NCI-H82 treated with DMSO at 0.1 percent for 48 hours (cell line): ENCODE measurements around the gene MCC.
A peak's percentile ranks its signal among the peaks of the same experiment; 100 is the strongest.

Source experiments
- DNase-seq: peaks from one replicate; lab custom pipeline; 2025; ENCODE audit not compliant: unreplicated experiment; lab: John Stamatoyannopoulos, UW

MCC gene

GRCh38 chr5:113226116-113226736, 262.0 kb downstream of the MCC start:
- no peak for DNase-seq

DNA sequence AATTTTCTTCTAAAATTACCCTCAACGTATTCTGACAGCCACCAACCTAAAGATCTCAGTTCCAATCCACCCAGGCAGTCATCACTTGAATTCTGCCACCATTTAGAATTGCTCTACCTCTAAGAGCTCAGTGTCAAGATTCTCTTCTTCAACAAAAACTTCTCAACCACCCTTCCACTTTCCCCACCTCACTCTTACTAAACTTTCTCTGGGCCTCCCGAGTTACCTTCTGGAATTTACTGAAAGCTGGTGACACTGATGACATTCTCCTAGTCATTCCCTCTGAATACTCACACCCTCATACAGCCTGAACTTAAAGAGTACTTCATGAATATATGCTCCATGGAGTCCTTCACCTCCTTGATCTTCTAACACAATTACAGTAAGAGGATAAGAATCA, 263.0 kb downstream of the MCC start:
- peak; percentile 30 for DNase-seq

DNA sequence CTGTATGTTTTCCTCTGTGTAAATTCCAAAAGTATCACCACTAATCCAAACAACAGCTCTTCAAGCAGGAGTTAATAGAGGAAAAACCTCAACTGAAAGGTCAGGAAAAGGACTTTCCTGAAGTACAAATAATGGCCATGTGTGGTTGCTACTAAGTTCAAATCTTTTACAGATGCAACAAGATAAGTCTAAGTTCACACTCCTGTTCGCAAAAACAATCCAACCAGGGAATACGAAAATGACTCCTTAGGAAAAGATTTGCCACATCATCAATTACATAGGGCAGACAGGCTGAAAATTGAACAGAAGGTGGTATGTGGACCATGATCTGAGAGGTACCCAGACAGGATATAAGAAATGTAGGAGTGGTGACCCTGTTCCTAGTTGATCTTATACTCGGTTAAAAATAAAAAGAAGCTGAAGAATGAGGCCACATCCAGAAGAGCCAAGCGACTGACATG, 263.6 kb downstream of the MCC start:
- DNase-seq: no peak

DNA sequence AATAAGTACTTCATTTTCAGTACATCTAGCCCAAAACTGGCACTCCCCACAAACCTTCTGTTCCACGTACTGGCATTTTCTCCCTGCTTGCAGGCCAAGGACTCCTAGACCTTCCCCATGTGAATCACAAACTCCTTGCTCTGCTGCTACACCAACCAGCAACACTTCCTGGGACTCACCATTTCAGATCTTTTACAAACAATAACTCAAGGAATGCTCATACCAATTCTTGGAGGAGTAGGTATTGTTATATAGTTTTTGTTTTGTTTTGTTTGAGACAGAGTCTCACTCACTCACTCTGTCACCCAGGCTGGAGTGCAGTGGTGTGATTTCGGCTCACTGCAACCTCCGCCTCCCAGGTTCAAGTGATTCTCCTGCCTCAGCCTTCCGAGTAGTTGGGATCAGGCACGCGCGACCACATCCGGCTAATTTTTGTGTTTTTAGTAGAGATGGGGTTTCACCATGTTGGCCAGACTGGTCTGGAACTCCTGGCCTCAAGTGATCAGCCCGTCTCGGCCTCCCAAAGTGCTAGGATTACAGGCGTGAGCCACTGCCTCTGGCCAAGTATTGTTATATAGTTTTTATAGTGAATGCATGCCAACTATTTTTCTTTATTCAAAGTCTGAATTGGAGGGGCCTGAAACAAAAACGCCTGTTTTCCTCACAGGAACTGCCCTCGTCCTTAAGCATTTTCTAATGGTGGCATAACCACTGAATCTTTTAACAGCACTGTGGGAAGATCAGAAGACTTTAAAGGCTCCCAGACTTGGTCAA, 264.2 kb downstream of the MCC start:
- DNase-seq: no peak

GRCh38 chr5:113223315-113223714, 264.9 kb downstream of the MCC start:
- DNase-seq: no peak

GRCh38 chr5:113221294-113222176, 266.7 kb downstream of the MCC start:
- no peak for DNase-seq

- DNase-seq: no peak
Measured at GRCh38 chr5:113219695-113220094, 268.6 kb downstream of the MCC start.

- DNase-seq: no peak
Measured at GRCh38 chr5:113218906-113219517, 269.2 kb downstream of the MCC start.

DNA sequence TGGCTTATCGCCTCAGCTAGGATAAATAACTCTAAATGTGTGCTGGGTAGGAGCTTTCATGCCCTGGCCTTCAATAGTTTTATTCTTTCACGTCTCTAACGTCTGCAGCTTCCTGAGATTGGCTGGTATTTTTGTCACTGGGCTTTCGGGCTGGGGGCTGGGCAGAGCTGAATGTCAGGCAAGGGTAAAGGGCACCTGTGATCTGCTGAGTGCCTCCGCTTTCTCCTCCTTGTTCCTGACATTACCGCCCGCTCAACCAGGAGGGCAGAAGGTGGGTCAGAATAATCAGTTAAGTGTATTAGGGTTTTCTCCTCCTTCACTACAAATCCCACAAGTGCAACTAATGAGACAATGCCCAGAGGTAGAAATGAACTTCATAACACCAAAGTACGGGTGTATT, 270.1 kb downstream of the MCC start:
- peak; percentile 90 for DNase-seq

DNA sequence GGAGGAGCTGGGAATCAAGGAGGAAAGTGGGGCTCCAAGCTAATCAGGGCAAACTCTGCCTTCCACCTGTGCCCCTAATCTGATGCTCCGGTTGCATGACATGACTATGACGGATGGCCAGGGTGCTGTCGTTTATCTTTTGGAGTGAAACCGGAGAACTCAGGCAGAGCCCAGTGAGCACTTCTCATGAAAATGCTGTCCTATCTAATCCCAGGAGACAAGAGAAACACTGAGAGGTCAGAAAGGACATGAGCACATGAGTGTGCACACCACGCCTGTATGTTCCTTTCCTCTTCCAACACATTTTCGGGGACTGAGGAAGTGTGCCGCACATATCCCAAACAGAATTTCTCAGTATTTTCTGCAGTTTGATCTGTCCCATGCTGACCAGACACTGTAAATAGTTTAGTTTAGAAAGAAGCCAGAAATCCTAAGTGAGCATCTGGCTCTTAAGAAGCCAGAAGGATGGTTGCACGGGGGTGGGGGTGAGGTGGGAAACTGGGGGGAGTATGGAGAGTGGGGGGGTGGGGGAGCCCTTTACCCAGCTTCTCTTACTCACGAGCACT, 270.6 kb downstream of the MCC start:
- DNase-seq: peak; percentile 71

- DNase-seq: no peak
Measured at GRCh38 chr5:113216545-113216944, 271.7 kb downstream of the MCC start.

GRCh38 chr5:113215401-113216060, 272.7 kb downstream of the MCC start:
- DNase-seq: peak; percentile 77

DNA sequence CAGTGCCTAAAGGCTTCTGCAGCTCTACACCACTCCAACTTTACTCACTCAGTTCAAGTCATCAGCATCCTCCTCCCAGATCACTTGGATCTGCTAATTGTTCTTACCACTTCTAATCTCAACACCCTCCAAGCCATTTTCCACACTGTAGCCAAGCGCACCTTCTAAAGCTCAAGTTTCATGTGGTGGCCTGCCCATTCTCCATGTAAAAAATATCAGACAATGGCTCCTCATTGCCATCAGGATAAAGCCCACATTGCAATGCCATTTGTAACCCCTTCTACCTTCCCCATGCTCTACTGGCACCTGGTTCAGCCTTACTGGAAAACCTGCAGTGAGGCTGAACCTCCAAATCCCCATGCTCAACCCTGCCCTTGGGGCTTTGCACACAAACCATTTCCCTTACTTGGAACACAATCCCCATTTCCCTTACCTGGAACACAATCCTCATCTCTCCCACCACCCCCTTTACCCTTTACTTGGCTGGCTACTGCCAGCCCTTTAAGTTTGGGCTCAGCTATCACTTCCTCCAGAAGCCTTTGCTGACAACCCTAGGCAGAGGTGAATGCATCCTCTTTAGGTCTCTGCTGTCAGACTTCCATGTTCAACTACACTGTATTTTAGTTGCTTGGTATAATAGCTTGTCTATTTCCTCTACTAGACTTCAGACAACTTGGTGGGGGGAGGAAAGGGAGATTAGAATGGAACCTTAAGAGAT, 273.5 kb downstream of the MCC start:
- DNase-seq: no peak

- peak; percentile 51 for DNase-seq
Measured at GRCh38 chr5:113213551-113214425, 274.5 kb downstream of the MCC start.

GRCh38 chr5:113212244-113212920, 275.9 kb downstream of the MCC start:
- no peak for DNase-seq

GRCh38 chr5:113209498-113209897, 278.8 kb downstream of the MCC start:
- no peak for DNase-seq

GRCh38 chr5:113205807-113206206, 282.4 kb downstream of the MCC start:
- DNase-seq: peak; percentile 22

- DNase-seq: no peak
Measured at GRCh38 chr5:113205323-113205722, 282.9 kb downstream of the MCC start.
